Measurements from ENCODE around the gene GLYR1. TPM values are rescaled to one million over a fixed set of nuclear protein-coding genes. Genes with fewer than 3 reads are reported as not detected.

Gene GLYR1
- total RNA-seq, 1 donor from 2014 or later, result 42.7 TPM

GRCh38 chr16:4892361-4893102 is 45.4 kb upstream of the GLYR1 start:
- Histone ChIP-seq H3K36me3 (ENCODE audit: control insufficient read depth, insufficient read depth, low read length) (no peaks in the 10 kb centered on the region), H3K4me3 (ENCODE audit: low read depth, low read length) (no peak overlapping the region), H3K27me3 (ENCODE audit: control insufficient read depth, insufficient read depth, low read length) (no peaks in the 10 kb centered on the region)
- DNase-seq (ENCODE audit: low read depth), result no peak
- no peak for TF ChIP-seq CTCF (IDR thresholded peaks at IDR 0.05; ENCODE audit: insufficient read depth, low read length, poor library complexity, severe bottlenecking)

GRCh38 chr16:4891886-4892216 is 44.8 kb upstream of the GLYR1 start:
- no peaks in the 10 kb centered on the region for H3K36me3 ChIP-seq (ENCODE audit: control insufficient read depth, insufficient read depth, low read length)
- no peak for DNase-seq (ENCODE audit: low read depth)
- H3K27me3 ChIP-seq (ENCODE audit: control insufficient read depth, insufficient read depth, low read length), result no peaks in the 10 kb centered on the region
- no peak for TF ChIP-seq CTCF (IDR thresholded peaks at IDR 0.05; ENCODE audit: insufficient read depth, low read length, poor library complexity, severe bottlenecking)
- no peak overlapping the region for H3K4me3 ChIP-seq (ENCODE audit: low read depth, low read length)

GRCh38 chr16:4891097-4891885 is 44.2 kb upstream of the GLYR1 start:
- Histone ChIP-seq H3K27me3 (ENCODE audit: control insufficient read depth, insufficient read depth, low read length) (no peaks in the 10 kb centered on the region), H3K36me3 (ENCODE audit: control insufficient read depth, insufficient read depth, low read length) (no peaks in the 10 kb centered on the region), H3K4me3 (ENCODE audit: low read depth, low read length) (no peak overlapping the region)
- no peak for TF ChIP-seq CTCF (IDR thresholded peaks at IDR 0.05; ENCODE audit: insufficient read depth, low read length, poor library complexity, severe bottlenecking)
- DNase-seq (ENCODE audit: low read depth), result no peak

- no peak for DNase-seq (ENCODE audit: low read depth)
- Histone ChIP-seq H3K36me3 (ENCODE audit: control insufficient read depth, insufficient read depth, low read length) (peaks cover 1% of the 10 kb centered on the region), H3K27me3 (ENCODE audit: control insufficient read depth, insufficient read depth, low read length) (no peaks in the 10 kb centered on the region), H3K4me3 (ENCODE audit: low read depth, low read length) (no peak overlapping the region)
- no peak for TF ChIP-seq CTCF (IDR thresholded peaks at IDR 0.05; ENCODE audit: insufficient read depth, low read length, poor library complexity, severe bottlenecking)
These were observed 43.6 kb upstream of the GLYR1 start for GRCh38 chr16:4890686-4891085.

GRCh38 chr16:4890026-4890425 is 42.9 kb upstream of the GLYR1 start:
- Histone ChIP-seq H3K27me3 (ENCODE audit: control insufficient read depth, insufficient read depth, low read length) (no peaks in the 10 kb centered on the region), H3K36me3 (ENCODE audit: control insufficient read depth, insufficient read depth, low read length) (peaks cover 1% of the 10 kb centered on the region), H3K4me3 (ENCODE audit: low read depth, low read length) (no peak overlapping the region)
- no peak for TF ChIP-seq CTCF (IDR thresholded peaks at IDR 0.05; ENCODE audit: insufficient read depth, low read length, poor library complexity, severe bottlenecking)
- DNase-seq (ENCODE audit: low read depth), result no peak
